Measurements from ENCODE around the gene PLCB1. TPM values are rescaled to one million over a fixed set of nuclear protein-coding genes. Genes with fewer than 3 reads are reported as not detected.

PLCB1 gene
- total and polyA plus RNA-seq, 2 experiments from 2014 or later, result 14.9 to 20.7 TPM

GRCh38 chr20:8912731-8913130, 780.7 kb downstream of the PLCB1 start:
- Histone ChIP-seq H3F3A (replicated peaks; ENCODE audit: low read depth) (no peaks in the 10 kb centered on the region), H3K36me3 (ENCODE audit: insufficient read depth) (no peaks in the 10 kb centered on the region), H3K4me1 (ENCODE audit: insufficient read depth) (no peaks in the 10 kb centered on the region), H4K20me1 (replicated peaks; ENCODE audit: insufficient read depth) (no peaks in the 10 kb centered on the region), H2AFZ (no peak overlapping the region), H3K27ac (ENCODE audit: low read depth) (no peak overlapping the region), H3K79me2 (replicated peaks; ENCODE audit: insufficient read depth) (no peaks in the 10 kb centered on the region), H3K27me3 (ENCODE audit: insufficient read depth) (no peaks in the 10 kb centered on the region), H3K4me2 (no peak overlapping the region), H3K9me2 (ENCODE audit: insufficient read depth) (no peaks in the 10 kb centered on the region; the same call in 1 of the 2 replicates), H3K4me3 (no peak overlapping the region)
- ATAC-seq, result no peak
- Mint-ChIP-seq H3K4me1 (peaks cover 17% of the 10 kb centered on the region), H3K27ac (no peak overlapping the region), H3K36me3 (ENCODE audit: low read depth) (peaks cover 4% of the 10 kb centered on the region; the same call in 2 of the 3 replicates), H3K4me3 (no peak overlapping the region), H3K27me3 (ENCODE audit: insufficient read depth, low read depth, poor library complexity) (no peaks in the 10 kb centered on the region), H3K9me3 (peaks cover 3% of the 10 kb centered on the region; the same call in 1 of the 3 replicates)
- DNase-seq (ENCODE audit: low spot score), result no peak
- TF ChIP-seq STAT1 (IDR thresholded peaks at IDR 0.05; ENCODE audit: unreplicated experiment) (no peak), EZH2phosphoT487 (IDR thresholded peaks at IDR 0.05; ENCODE audit: unreplicated experiment) (no peak), ZNF331 (CRISPR knock-in tag; IDR thresholded peaks at IDR 0.05; ENCODE audit: low read depth) (no peak), POLR2AphosphoS5 (IDR thresholded peaks at IDR 0.05; ENCODE audit: low read depth) (no peak), CREB1 (CRISPR knock-in tag; IDR thresholded peaks at IDR 0.05; ENCODE audit: low read depth) (no peak)
- TF ChIP-seq, protein P1, sequence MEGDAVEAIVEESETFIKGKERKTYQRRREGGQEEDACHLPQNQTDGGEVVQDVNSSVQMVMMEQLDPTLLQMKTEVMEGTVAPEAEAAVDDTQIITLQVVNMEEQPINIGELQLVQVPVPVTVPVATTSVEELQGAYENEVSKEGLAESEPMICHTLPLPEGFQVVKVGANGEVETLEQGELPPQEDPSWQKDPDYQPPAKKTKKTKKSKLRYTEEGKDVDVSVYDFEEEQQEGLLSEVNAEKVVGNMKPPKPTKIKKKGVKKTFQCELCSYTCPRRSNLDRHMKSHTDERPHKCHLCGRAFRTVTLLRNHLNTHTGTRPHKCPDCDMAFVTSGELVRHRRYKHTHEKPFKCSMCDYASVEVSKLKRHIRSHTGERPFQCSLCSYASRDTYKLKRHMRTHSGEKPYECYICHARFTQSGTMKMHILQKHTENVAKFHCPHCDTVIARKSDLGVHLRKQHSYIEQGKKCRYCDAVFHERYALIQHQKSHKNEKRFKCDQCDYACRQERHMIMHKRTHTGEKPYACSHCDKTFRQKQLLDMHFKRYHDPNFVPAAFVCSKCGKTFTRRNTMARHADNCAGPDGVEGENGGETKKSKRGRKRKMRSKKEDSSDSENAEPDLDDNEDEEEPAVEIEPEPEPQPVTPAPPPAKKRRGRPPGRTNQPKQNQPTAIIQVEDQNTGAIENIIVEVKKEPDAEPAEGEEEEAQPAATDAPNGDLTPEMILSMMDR (conservative IDR thresholded peaks at IDR 0.05; ENCODE audit: low read depth in 2 of 2), result no peak

- no peak overlapping the region for H3K4me3 Mint-ChIP-seq
- no peak overlapping the region for H3K27ac Mint-ChIP-seq
- 0 out of 2 replicates have a peak, but pooled peaks cover 3% of the 10 kb centered on the region for H3K4me1 ChIP-seq (ENCODE audit: insufficient read depth)
- DNase-seq (ENCODE audit: low spot score) (peak; percentile 19), ATAC-seq (no peak)
- H3K4me1 Mint-ChIP-seq, result peaks cover 22% of the 10 kb centered on the region
- H3K36me3 ChIP-seq (ENCODE audit: insufficient read depth), result no peaks in the 10 kb centered on the region
- no peaks in the 10 kb centered on the region for H3K27me3 Mint-ChIP-seq (ENCODE audit: insufficient read depth, low read depth, poor library complexity)
- peaks cover 3% of the 10 kb centered on the region; the same call in 1 of the 3 replicates for H3K9me3 Mint-ChIP-seq
- H3K4me3 ChIP-seq, result no peak overlapping the region
- no peak overlapping the region for H3K27ac ChIP-seq (ENCODE audit: low read depth)
- no peaks in the 10 kb centered on the region for H3K79me2 ChIP-seq (replicated peaks; ENCODE audit: insufficient read depth)
- no peaks in the 10 kb centered on the region for H3F3A ChIP-seq (replicated peaks; ENCODE audit: low read depth)
- H3K27me3 ChIP-seq (ENCODE audit: insufficient read depth), result no peaks in the 10 kb centered on the region
- H3K4me2 ChIP-seq, result no peak overlapping the region
- no peaks in the 10 kb centered on the region; the same call in 1 of the 2 replicates for H3K9me2 ChIP-seq (ENCODE audit: insufficient read depth)
- H4K20me1 ChIP-seq (replicated peaks; ENCODE audit: insufficient read depth), result no peaks in the 10 kb centered on the region
- peaks cover 4% of the 10 kb centered on the region; the same call in 2 of the 3 replicates for H3K36me3 Mint-ChIP-seq (ENCODE audit: low read depth)
- no peak overlapping the region for H2AFZ ChIP-seq
- TF ChIP-seq, protein P2, sequence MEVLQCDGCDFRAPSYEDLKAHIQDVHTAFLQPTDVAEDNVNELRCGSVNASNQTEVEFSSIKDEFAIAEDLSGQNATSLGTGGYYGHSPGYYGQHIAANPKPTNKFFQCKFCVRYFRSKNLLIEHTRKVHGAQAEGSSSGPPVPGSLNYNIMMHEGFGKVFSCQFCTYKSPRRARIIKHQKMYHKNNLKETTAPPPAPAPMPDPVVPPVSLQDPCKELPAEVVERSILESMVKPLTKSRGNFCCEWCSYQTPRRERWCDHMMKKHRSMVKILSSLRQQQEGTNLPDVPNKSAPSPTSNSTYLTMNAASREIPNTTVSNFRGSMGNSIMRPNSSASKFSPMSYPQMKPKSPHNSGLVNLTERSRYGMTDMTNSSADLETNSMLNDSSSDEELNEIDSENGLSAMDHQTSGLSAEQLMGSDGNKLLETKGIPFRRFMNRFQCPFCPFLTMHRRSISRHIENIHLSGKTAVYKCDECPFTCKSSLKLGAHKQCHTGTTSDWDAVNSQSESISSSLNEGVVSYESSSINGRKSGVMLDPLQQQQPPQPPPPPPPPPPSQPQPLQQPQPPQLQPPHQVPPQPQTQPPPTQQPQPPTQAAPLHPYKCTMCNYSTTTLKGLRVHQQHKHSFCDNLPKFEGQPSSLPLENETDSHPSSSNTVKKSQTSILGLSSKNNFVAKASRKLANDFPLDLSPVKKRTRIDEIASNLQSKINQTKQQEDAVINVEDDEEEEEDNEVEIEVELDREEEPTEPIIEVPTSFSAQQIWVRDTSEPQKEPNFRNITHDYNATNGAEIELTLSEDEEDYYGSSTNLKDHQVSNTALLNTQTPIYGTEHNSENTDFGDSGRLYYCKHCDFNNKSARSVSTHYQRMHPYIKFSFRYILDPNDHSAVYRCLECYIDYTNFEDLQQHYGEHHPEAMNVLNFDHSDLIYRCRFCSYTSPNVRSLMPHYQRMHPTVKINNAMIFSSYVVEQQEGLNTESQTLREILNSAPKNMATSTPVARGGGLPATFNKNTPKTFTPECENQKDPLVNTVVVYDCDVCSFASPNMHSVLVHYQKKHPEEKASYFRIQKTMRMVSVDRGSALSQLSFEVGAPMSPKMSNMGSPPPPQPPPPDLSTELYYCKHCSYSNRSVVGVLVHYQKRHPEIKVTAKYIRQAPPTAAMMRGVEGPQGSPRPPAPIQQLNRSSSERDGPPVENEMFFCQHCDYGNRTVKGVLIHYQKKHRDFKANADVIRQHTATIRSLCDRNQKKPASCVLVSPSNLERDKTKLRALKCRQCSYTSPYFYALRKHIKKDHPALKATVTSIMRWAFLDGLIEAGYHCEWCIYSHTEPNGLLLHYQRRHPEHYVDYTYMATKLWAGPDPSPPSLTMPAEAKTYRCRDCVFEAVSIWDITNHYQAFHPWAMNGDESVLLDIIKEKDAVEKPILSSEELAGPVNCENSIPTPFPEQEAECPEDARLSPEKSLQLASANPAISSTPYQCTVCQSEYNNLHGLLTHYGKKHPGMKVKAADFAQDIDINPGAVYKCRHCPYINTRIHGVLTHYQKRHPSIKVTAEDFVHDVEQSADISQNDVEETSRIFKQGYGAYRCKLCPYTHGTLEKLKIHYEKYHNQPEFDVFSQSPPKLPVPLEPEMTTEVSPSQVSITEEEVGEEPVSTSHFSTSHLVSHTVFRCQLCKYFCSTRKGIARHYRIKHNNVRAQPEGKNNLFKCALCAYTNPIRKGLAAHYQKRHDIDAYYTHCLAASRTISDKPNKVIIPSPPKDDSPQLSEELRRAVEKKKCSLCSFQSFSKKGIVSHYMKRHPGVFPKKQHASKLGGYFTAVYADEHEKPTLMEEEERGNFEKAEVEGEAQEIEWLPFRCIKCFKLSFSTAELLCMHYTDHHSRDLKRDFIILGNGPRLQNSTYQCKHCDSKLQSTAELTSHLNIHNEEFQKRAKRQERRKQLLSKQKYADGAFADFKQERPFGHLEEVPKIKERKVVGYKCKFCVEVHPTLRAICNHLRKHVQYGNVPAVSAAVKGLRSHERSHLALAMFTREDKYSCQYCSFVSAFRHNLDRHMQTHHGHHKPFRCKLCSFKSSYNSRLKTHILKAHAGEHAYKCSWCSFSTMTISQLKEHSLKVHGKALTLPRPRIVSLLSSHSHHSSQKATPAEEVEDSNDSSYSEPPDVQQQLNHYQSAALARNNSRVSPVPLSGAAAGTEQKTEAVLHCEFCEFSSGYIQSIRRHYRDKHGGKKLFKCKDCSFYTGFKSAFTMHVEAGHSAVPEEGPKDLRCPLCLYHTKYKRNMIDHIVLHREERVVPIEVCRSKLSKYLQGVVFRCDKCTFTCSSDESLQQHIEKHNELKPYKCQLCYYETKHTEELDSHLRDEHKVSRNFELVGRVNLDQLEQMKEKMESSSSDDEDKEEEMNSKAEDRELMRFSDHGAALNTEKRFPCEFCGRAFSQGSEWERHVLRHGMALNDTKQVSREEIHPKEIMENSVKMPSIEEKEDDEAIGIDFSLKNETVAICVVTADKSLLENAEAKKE (CRISPR knock-in tag; IDR thresholded peaks at IDR 0.05), result no peak
- TF ChIP-seq EZH2phosphoT487 (IDR thresholded peaks at IDR 0.05; ENCODE audit: unreplicated experiment), result no peak
- no peak for TF ChIP-seq ZNF114 (CRISPR knock-in tag; IDR thresholded peaks at IDR 0.05)
- TF ChIP-seq POLR2AphosphoS5 (IDR thresholded peaks at IDR 0.05; ENCODE audit: low read depth), result no peak
- no peak for TF ChIP-seq ETS1 (IDR thresholded peaks at IDR 0.05)
- no peak for TF ChIP-seq ZNF331 (CRISPR knock-in tag; IDR thresholded peaks at IDR 0.05; ENCODE audit: low read depth)
- TF ChIP-seq, protein P1 (conservative IDR thresholded peaks at IDR 0.05; ENCODE audit: low read depth in 2 of 2), result no peak
- no peak for TF ChIP-seq EZH2 (IDR thresholded peaks at IDR 0.05; ENCODE audit: low read depth, unreplicated experiment)
- TF ChIP-seq STAT1 (IDR thresholded peaks at IDR 0.05; ENCODE audit: unreplicated experiment), result no peak
Observed at GRCh38 chr20:8913456-8913855, 781.4 kb downstream of the PLCB1 start.
